NK-92 (cell line): ENCODE results near the gene RAD51B.

Experiments
- DNase-seq: peaks from one replicate; lab custom pipeline; 2025; ENCODE audit not compliant: unreplicated experiment; lab: John Stamatoyannopoulos, UW

Gene RAD51B

DNA sequence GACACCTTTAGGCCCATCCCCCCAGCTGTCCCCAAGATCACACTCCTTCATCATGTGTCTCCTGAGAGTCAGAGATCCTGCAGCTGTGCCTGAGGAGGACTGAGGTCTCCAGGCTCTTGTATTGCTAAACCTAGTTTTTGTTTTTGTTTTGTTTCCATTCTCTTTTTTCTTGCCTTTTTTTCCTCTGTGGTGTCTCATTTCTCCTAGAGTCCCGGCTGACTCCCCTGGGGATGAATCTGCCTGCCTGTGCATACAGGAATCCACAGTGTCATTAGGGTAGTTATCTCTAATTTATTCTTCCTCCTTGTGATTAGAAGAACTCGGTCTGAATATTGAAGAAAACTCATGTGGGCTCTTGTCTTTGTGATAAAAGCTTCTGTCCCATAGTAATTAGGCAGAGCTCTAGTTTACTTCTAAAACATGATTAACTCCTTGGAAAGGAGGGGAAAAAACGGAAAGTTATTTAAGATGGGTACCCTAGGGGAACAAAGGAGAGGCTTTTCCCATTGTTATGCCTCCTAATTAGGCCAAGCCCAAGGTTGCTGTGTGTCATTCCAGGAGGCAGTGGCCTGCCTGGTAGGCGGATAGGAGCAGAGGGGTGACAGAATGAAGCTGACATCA lies 630.1 kb downstream of the RAD51B start:
- no peak for DNase-seq

DNA sequence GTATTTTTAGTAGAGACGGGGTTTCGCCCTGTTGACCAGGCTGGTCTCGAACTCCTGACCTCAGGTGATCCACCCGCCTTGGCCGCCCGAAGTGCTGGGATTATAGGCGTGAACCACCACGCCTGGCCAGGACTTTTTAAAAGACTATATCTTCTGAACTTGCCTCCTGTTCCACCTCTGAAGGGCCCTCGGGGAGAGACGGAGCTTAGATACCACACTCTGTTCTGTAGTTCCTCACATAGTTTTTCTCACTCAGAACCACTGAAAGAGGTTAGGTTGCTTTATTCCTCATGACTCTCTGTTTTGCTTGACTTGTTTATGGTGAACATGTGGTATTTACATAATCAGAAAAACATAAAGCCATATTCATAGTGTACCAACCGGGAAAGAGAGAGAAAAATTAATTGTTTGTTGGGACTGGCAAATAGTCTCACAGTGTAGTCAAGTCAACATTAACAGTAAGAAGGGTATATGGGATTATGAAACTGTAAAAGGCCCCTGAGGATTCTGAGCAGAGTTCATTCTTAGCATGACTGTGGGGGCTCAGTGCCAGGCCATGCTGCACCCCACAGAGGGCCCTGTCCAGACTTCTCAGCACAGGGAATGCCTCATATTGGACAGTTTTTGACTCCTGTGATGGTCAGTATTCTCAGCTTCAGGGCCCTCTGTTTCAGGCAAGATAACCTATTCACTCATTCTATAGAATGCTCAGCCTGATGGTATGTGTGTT lies 631.0 kb downstream of the RAD51B start:
- no peak for DNase-seq

DNA sequence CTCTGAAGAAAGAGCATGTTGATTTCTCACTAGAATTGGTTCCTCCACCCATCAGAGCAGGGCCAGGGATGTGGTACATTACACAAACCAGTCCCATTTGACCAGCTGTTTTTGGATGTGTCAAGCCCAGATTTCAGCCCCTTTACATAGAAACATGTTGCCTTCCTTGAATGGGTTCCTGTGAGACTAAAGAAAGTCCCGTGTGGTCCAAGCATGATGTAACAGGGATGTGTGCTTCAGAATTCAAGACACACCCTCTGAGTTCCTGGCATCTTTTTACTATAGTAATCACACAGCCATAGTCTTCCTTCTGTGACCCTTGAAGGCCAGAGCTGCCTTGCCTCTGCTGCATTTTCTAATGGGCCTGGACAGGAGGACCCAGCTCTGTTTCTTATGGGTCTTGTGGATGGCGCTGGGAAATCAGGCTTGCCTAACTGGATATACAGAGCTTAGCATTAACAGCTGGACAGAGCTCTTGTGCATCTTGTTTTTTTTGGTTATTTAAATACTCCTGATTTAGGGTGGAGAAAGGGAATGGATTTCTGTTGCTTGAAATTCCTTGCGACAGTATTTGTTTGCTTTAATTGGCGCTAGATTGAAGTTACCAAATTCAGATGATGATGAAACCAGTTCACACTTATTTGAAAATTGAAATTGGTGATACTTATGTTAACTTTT lies 632.3 kb downstream of the RAD51B start:
- no peak for DNase-seq

DNA sequence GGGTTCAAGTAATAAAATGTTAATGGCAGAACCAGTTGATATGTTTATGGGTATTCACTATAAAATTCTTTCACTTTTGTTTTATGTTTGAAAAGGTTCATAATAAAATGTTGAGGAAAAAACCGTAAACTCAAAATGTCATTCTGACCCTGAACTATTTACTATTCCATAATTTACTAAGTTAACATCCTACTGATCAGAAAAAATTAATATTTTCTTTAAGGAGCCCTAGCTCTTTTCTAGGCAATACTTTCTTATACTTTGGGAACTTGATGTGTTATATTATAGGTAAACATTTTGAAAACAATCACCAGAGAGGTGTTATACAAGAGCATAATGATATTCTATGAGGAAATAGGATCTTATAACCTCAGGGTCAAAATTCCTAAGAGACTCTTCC lies 638.7 kb downstream of the RAD51B start:
- no peak for DNase-seq

DNA sequence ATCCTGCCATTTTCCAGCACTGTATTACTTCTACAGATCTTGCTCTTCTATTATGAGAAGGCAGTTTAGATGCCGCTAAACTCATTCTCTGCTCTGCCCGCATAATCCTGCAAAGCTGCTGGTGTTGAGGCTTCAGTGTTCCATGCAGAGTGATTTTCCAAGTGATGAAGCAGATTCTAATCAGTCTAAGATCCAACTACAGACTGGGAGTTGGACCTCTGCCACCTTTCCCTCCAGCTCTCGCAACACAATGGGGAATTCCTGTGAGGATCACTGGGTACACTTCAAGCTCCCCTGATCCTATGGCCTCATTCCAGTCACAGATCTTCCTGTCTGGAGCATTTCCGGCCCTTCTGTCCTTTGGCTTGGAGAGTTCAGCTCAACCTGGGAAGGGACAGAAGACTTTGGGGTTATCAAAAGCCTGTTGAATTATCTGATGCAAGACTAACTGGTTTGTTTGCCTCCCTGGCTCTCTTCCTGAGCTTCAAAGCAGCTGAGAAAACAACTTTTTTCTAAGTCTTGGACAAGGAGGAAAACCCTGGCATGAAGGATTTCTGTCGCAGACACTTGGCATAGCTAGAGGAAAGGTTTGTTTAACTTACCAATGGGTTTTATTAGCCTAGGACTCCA lies 639.4 kb downstream of the RAD51B start:
- DNase-seq: no peak

DNA sequence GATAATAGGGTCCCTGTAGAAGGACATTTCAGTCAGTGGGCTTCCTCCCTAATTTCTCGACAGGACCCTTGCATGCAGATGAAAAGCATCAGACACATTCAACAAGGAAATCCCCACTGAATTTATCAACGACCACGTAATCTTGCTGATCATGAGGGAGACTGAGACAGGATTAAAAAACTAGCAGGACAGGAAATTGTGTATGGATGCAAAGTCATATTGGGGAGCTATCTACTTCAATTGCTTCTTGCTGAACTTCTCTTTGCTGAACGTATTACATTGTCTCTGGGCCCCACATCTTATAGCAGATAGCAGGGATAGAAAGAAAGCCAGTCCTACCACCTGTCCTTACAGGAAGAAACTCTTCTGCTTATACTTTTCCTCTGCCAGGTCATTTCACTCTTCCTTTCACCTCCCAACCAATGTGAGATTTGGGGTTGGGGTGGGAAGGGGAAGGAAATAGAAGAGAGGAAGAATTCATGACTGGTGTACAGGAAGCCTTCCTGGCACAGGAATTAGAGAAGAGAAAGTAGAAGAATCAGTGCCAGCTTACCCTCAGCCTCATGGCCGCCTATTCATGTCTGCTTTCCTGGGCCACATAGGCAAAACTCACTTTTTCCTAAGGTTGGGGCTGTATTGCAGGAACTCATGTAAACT lies 640.0 kb downstream of the RAD51B start:
- DNase-seq: no peak

DNA sequence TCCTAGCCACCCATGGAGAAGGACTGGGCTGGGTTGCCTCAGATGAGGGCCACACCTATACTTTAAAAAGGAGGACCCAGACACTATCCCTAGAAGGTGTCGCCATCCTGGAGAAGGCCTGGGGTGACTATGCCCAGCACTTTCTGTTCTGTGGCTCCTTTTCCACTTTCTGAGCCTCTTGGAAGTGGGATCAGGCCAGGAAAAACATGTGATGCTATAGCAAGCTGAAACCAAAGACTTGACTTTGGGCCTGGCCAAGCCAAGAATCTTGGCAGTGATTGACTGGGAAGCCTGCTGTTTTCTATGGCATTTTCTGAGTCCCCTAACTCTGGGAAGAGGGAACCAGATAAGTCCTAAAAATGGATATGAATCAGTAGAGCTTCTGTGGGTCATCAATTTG lies 641.0 kb downstream of the RAD51B start:
- no peak for DNase-seq

DNA sequence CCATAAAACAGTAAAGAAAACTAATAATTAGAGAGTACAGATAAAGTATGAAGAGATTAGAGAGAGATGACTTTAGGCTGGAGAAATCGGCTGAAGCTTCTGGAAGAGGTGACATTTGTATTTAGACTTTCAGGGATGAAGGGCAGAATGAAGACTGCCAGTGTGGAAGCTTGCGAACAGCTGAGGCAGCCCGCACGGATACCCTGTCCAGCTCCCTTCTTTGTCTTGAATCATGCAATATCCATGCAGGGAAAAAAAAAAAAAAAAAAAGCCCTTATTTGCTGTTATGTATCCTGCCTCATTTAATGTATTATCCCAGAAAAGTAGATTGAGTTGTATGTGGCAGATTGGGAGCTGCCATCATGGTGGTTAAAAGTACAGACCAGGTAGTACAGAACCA lies 641.5 kb downstream of the RAD51B start:
- DNase-seq: no peak

DNA sequence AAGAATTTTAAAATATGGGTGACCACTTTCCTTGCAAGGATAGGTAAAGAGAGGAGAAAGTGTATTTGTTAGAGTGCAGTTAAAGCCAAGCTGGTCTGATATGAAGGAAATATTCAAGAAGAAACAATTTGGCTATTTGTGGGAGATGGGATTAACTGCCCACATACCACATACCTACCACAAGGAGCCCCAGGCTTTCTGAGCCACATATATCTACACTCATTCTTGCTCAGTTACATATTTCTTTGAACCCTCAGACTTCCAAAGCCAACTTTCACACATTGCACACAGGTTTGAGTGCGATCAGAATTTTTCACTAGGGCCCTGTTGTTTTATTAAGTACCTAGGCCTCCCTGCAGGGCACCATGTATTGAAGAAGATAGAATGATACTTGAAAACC lies 643.1 kb downstream of the RAD51B start:
- no peak for DNase-seq

DNA sequence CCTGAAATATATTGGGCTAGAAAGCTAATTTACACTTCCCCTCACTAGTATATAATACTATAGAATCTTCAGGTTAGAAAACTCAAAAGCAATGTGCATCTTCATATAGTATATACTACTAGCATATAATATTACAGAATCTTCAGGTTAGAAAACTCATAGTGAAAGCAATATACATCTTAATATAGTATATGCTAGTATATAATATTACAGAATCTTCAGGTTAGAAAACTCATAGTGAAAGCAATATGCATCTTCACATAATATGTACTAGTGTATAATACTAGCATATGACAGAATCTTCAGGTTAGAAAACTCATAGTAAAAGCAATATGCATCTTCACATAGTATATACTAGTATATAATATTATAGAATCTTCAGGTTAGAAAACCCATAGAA lies 643.7 kb downstream of the RAD51B start:
- no peak for DNase-seq

DNA sequence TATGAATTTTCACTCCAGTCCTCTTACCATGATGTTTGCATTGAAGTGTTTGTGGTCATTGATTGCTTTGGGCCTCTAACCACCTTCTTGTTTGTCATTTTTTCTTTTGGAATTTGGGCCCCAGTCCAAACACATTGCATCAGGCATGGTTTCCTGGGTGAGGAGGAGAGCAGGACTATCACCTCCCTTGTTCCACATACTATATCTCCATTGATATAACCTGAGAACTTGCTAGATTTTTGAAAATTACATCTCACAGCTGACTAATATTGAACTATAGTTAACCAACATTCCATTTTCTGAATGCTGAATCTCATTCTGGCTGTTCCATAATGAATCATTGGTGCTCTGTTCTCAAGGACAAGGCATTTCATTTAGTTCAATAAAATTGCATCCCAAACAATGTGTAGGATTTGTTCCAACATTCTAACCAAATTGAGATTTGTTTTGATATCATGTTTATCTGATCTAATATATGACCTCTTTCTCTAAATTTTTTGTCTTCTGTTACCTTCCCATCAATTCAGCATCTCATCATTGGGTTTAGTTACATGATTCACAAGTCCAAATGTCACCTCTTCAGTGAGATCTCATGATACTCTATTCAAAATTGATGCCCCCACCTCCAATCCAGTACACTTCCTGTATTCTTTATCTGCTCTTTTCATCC lies 644.3 kb downstream of the RAD51B start:
- DNase-seq: no peak

DNA sequence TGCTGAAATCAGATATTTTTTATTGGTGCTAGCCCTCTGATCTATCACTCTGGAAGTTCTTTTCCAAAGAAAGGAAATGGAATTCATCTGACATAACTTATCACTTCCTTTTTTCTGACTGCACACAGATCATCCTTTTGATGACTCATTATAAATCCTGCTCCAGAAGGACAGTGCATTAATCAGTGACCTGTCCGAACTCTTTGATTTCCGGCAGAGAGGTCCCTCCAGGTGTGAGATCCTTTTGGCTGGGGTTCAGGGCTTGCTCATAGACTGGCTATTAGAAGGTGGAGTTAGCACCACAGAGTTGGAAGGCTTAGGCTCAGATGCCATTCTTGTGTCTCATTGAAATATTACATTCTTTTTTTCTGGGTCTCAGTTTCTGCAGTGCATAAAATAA lies 645.1 kb downstream of the RAD51B start:
- DNase-seq: no peak

DNA sequence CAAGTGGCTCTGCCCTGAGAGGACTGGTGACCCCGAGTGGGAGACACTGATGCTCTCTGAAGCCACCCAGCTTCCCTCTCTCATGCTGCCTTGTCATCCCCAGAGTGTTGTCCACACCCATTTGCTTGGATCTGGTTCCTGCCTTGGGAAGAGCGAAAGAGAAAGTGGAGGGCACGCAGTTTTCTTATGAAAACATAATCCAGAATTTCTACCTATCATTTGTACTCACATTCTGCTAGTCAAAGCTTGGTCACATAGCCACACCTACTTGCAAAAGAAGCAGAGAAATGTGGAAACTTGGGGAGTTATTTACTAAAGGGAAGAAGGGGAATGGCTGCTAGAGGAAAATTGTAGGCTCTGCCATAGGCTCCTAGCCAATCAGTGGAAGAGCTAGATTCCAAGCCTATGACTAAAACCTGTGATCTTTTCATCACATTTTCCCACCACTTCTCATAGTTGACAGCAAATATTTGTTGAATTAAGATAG lies 647.0 kb downstream of the RAD51B start:
- DNase-seq: no peak

DNA sequence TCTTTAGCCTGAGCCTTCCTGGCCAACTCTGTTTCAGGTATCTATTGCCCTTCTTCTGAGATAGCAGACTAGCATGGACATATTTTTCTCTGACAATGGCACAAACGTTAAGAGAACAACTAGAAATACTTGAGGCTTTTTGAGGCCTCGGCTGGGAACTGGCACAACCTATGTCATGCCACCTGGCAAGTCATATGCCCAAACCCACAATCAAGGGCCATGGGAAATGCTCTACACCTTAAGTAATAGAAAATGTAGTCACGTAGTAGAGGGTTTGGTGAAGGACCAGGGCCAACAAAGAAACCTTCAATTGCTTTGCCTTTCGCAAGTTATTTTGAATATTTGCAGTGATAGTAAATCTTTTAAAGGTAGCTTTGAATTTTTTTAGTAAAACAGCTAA lies 647.8 kb downstream of the RAD51B start:
- DNase-seq: no peak

DNA sequence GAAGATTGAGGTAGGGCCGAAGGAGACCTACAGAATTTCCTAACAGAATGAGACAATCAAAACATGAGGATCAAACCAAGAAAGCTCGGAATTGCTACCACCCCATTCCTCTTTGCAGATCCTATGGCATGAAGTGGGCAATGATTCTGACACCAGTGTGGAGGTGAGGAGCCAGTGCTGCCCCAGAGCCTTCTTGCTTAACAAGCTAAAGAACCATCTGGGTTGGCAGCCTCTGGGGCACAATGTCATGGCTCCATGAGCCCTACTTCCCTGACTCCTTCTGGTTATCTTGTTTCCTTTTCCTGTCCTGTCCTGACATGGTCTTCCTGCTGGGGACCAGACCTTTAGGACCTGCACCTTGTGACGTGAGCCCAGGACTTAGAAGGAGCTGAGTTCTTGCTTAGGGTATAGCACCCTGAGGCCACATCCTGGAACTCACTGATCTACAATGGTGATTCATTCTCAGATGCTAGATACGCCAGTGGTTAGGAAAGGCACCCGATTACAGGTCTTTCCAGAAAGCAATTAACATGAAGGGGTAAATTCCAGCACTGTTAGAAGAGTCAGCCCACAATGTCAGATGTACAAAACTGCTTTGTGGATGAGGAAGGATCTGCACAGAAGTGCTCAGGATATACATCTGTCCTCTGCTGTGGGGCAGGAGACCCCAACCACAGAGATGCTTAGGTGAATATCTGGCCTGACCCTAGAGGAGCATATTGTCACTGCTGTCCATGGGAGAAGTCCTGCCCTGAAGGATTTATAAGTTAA lies 649.0 kb downstream of the RAD51B start:
- DNase-seq: no peak

DNA sequence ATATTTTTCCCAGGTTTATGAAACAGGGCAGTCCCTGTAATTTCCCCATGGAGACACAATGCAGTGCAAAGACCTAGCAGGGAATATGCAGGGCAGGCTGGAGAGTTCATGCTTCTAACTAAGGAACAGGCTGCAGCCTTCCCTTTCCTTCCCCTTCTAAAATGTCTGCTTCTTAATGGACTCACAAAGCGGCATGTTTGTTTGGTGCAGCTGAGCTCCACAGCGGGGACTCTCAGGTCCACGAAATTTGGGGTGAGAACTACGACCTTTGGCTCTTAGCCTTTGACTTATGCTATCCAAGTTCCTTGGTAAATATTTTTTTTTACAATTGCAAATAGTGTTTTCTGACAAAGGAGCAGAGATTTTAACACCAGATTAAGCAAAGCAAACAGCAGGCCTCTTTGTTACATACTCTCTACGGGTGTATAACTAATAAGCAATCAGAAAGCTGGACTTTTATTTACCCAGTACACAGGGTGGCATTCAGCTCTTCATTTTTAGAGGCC lies 649.7 kb downstream of the RAD51B start:
- no peak for DNase-seq

DNA sequence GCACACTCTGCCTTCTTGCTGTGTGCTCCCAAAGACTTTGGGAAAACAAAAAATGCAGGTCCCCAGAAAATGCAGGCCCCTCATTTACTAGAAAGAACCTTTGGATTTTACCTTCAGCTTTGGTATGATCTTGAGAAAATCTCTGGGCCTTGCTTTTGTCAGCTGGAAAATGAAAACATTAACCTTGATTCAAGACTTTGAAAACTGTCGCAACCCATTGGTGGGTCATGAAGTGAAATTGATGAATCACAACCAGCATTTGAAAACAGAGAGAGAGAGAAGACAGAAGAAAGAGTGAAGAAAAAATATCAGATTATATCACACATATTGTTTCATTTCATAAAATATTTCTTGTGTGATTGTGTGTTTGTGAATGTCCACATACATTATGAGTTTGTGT lies 650.8 kb downstream of the RAD51B start:
- no peak for DNase-seq

DNA sequence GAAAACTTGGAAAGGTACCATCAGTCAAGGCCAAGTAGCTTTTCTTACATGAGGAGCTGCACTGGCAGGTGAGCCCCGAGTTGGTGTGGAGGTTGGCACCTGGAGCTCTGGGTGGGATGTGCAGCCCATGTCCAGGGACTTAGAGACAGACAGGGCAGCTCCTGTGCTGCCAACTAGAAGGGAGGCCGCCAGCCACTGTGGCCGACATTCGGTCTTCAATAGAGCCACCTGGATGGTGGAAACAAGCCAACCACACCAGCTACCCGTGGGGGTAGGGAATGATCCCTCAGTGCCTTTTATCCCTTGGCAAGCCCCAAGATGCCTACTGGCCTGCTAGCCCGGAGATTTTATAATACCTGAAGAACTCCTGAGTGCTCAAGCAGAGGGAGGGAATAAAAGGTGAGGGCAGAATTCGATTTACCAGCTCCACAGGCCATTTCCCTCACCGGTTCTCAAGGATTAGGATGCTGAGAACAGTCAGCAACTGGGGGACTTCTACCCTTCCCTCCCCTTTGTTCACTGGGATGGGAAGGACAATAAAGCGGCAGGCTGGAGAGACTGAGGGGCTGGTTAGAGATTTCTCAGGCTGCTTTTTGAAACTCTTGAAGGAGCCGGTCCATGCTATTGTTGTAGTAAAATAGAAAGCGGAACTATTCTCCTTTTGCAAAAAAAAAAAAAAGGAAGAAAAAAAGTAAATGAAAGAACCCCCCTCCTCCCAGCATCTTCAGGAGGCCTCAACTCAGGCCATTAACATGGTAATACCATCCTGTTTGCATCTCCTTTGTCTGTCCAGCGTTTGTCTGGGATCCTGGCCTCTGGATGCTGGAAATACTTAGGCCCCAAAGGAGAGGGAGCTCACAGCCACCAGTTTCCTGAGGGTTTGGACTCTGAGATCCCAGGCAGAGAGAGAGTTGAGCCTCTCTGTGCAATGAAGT lies 651.7 kb downstream of the RAD51B start:
- no peak for DNase-seq
